HG03432 (cell line): ENCODE data around the gene NCOA7.
"Not testable (repeated sequence)": the region's sequence is repeated elsewhere in the genome, so short reads cannot be mapped to it uniquely, and the experiment has no call there.

Experiments used
- ATAC-seq: cut with Tn5 transposase; IDR thresholded peaks from one replicate; pipeline ENCODE4 v1.9.1; 2021; ENCODE audit warnings: mild to moderate bottlenecking, moderate library complexity; ENCODE audit not compliant: unreplicated experiment

NCOA7 gene

DNA sequence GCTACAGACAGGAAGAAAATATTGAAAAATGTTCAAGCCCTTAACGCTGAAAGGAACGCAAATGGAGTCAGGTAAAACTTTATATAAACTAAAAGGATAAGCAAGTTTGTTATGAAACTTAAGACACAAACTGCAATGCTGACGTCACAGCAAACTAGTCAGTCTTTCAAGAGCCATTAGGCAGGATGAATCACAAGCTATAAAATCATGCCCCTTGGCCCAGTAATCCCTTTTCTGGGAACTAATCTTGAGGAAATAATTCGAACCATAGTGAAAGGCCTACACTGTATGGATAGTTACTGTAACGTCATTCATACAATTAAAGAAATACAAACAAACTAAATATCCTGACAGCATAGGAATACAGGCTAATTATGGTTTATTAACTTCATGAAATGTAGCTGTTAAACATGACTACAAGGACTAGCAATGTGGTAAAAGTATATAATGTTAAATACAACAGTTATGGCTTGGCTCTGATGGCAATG, 123.1 kb downstream of the NCOA7 start:
- no peak for ATAC-seq

DNA sequence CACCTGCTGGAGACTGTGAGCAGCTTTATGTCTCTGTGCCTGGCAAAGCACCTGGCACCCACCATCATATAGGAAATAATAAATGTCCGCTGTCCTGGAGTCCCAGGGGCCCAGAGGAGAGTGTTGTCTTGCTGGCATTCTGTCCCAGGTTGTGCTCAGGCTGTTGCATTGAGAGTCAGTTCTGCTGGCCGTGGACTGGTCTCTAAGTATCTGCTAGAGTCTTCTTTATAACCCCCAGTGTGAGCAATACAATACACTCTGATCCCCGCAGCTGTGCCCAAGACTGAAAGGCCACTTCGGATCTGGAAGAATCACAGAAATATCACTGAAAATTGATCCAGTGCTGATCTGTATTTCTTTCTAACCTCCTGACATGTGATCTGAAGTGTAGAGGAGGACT, 127.5 kb downstream of the NCOA7 start:
- ATAC-seq: no peak

DNA sequence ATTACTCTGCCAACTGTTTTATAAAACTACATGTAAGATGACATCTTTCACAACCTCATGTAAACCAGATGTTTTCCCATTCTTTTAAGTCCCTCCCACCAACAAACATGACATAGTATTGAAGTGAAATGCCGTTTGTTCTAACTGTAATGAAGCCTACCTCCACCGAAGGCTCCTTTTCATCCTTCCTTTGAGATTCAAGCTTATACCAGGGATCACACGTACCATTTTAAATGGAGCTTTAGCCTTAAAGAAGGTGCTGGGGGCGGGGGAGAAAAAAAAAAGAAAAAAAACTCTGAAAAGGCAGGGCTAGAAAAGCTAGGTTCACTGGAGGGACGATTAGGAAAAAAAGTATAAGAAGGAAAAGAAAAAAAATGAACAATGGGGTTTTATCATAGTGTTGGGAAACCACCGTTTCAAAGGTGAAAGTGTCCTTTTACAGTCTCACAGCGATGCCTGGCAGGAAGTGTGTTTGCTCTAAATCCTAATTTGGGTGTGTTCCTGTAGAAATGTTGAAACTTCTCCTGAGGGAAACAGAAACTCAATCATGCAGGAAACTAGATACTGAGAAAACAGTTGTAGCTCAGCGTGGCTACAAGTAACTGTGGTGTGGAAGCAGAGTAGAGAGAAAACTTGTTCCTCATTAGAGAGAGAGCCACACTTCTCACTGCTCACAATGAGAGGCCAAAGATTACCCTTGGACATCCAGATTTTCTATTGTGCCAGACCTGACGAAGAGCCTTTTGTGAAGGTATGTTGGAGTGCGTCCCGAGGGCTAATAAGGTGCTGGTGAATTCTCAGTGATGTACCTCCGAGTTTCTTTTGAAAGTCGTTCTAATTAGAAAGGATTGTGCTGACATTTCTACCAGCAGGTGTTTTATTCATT, 128.2 kb downstream of the NCOA7 start:
- ATAC-seq: peak; percentile 97

DNA sequence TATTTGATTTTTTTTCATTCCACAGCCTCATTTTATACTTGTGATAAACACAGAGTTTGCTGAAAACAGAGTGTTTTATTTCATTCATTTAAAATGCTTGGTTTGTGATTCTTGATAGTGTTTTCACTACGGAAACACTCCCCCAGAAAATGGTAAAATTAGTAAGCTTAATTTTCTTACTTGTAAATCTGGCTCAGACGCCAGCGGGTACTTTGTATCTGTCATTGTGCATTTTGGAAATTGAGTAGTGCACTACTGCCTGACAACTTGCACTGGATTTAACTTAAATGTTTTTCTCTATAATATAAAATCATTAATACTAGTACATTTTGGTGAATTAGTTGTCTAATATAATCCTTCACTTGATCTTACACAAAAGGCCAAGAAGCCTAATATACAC, 128.9 kb downstream of the NCOA7 start:
- ATAC-seq: peak; percentile 17

DNA sequence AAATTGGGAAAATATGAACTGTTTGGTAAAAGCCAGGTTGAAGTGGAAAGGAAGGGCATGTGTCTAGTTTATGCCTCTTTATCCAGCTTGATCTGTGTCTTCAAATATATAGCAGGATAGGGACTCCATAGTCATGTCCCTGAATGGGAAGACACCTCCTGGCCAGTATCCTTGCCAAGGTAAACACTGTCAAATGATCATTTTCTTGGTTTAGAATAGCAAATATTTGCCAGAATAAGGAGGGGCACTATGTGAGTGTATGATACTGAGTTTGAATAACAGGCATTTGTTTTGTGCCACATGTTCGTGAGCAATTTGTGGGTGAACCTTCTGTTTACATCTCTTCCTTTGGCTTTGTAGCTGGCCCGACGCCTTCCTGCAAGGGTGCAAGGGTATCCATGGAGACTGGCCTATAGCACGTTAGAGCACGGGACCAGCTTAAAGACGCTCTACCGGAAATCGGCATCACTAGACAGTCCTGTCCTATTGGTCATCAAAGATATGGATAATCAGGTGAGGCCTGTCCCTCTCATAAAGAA, 131.6 kb downstream of the NCOA7 start:
- ATAC-seq: no peak

DNA sequence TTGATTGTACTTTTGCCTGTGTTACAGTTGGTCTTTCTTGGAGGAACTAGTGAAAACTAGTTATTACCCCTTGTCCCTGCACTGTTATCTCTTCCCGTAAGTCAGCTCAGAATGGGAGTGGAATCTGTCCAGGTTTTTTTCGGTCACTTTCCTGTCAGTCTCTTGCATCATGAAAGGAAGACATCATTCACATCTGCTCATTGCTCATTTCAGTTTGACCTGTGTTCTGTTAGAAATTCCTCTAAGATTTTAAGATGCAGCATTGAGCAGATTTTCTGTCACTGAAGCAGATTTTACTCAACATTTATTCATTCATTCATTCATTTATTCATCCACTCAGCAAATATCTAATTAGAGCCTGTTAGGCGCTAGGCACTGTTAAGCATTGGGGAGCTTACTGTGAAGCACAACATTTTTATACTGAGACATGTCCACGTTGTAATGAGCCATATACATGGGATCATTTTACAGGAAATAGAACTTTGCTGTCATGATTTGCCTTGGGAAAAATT, 132.7 kb downstream of the NCOA7 start:
- no peak for ATAC-seq

DNA sequence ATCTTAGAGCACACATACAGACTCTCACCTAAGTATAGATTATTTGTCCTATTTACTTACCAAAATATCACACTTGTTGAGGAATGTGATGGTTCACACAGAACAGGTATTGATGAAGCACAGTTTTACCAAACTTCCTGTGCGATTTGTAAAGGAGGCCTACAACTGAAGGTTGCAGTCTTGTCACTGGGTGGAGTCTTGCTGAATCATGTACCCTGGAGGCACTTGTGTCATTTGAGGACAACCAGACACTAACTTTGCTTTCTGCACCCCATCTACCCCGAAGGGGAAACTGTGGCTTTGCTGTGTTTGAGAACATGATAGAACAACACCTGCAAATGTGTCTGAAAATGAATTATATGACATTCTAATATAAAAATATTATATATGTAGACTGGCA, 133.4 kb downstream of the NCOA7 start:
- no peak for ATAC-seq

DNA sequence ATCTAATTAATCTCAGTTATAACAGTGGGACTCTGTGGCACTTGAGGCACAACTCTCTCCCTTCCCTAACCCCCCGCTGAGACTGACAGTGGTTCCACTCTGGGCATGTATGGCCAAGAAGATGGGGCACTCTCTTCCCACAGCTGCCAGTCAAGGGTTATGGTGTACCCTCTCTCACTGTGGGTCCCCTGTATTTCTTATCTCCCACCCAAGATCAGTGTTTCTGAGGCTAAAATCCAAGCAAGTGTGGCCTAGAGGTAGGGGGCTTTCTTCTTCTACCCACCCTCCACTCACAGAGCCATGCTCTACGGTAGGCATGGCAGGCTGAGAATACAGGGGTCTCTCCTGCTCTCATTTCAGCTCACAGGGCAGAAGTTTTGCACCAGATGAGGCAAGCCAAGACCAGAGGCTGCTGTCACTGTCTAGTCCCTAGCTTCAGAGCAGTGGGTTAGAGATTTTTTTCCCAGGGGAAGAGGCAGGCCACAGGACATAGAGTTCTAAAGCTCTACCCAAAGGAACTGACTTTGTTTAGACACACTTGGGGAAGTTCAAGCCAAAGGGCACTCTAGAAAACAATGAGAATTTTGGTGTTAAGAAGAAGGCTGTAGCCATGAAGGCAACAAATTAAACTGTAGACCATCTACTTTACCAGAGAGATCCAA, 134.1 kb downstream of the NCOA7 start:
- ATAC-seq: no peak

DNA sequence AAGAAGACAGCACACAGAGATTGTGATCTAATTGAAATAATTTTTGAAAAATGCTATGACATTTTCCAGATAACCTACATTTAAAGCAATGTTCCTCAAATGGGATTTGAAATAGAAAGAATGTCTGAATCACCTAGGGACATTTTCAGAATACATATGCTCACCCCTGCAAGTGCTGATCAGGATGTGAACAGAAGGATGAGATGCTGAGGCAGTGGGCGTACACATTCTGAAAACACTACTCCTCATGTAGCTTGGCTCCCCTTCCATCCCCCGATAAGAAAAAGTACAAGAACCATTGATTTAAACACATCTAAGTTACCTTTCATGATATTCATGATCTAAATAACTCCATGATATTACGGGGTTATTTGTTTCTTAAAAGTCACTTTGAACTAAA, 136.0 kb downstream of the NCOA7 start:
- no peak for ATAC-seq

DNA sequence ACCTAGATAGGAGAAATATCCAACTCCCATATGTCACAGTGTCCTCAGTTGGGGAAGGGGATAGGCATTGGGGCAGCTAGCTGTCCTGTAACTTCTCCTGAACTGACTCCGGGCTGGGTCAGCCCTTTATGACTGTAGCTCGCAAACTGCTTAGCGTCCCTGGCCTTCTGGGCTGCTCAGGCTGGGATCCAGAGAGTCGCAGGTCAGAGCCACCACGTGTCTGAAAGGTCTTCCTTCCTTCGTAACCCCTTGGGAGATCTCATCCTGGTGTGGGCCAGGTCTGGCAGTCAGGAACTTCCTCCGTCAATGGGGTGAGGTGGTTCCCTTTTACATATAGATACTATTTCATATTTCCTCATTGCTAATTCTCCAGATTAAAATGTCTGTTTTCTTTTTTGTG, 137.0 kb downstream of the NCOA7 start:
- no peak for ATAC-seq

DNA sequence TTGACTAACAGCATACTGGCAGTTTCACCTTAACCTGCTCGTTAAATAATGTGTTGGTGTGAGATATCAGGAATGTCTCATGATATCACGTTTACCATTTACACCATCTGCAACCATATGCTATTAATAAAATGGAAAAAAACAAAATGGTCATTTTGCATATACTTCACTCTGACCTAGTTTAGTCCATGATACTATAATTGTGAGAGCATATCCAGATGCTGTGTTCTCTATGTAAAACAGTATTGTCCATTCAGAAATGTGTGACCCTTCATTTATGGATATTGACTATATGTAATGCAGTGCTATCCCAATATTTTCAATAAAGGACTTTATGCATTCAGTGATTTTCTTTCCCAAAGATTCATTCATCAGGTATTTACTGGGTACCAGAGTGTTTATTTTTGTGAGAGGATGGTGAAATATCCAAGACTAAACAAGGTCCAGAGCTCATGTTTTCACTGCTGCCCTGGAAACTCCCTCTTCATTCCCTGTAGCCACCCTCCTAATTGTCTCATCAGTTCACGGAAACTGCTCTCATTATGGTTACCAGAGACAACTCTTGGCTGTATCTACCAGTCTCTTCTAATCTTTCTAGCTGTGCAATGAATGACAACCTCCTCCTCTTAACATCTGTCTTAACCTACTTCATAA, 140.1 kb downstream of the NCOA7 start:
- no peak for ATAC-seq

DNA sequence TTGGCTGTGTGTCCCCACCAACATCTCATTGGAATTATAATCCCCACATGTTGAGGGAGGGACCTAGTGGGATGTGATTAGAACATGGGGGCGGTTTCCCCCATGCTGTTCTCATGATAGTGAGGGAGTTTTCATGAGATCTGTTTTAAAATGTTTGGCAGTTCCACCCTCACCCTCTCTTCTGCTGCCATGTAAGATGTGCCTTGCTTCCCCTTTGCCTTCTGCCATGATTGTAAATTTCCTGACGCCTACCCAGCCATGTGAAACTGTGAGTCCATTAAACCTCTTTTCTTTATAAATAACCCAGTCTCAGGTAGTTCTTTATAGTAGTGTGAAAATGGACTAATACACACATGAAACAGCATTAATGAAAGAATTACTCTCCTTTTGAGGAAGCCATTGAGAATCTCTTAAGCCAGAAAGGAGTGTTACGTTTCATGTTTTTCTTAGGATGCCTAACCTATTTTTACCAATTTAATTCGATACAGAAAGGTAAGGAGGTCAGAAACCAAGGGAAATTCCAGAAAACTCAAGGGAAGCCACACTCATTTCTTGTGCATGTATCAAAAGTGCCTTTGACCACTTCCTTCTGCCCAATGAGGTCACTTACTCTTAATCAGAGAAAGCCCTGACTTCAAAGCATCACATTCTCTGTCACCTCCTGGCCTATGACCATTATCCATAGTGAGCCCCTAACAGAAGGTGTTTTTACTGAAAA, 141.1 kb downstream of the NCOA7 start:
- peak; percentile 95 for ATAC-seq

DNA sequence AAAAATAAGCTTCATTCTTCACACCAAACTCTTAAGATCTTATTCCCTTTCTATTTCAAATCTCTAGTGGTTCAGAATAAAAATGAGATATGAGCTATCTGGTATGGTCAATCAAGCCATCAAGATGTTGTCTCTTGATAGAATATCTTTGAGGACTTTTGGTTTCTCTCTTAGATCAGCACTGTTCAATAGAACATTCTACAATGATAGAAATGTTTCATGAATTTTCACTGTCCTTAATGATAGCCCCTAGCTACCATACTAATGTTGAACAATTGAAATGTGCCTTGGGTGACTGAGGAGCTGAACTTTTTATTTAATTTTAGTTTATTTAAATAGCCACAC, 141.7 kb downstream of the NCOA7 start:
- peak; percentile 20 for ATAC-seq

DNA sequence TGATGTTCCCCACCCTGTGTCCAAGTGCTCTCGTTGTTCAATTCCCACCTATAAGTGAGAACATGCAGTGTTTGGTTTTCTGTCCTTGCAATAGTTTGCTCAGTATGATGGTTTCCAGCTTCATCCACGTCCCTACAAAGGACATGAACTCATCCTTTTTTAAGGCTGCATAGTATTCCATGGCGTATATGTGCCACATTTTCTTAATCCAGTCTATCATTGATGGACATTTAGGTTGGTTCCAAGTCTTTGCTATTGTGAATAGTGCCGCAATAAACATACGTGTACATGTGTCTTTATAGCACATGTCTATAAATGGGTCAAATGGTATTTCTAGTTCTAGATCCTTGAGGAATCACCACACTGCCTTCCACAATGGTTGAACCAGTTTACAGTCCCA, 144.8 kb downstream of the NCOA7 start:
- not testable (repeated sequence) for ATAC-seq

DNA sequence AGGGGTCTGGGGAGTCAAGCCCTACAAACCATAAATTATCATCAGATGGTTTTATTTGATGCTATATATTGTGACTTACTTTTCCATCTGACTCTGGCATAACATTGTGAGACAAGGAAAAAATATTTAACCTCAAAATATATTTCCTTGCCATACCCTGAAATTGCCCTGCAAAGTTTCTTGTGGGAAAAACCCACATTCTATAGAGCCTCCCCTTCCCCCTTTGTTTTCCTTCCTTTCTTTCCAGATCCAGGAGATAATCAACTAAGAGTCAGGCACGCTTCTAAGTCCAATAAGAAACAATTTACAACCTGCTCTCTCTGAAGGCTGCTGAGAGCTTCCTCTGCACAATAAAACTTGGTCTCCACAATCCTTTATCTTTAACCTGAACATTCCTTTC, 148.3 kb downstream of the NCOA7 start:
- no peak for ATAC-seq

DNA sequence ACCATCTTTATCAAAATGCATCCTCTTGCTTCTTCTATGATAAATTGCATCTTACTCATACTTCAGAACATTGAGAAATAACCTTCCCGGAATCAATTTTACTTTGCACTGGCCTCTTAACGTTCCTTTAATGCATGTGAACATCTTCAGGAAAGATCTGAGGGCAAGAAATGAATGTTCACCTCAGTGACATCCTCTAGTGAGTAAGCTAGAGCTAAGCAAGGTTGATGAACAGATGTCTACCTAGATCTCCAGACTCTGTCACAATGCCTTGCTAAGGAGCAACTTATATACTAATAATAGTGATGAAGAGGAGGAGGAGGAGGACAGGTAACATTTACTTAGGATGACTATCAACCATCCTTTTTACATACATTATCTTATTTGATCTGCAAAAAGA, 149.0 kb downstream of the NCOA7 start:
- ATAC-seq: no peak

DNA sequence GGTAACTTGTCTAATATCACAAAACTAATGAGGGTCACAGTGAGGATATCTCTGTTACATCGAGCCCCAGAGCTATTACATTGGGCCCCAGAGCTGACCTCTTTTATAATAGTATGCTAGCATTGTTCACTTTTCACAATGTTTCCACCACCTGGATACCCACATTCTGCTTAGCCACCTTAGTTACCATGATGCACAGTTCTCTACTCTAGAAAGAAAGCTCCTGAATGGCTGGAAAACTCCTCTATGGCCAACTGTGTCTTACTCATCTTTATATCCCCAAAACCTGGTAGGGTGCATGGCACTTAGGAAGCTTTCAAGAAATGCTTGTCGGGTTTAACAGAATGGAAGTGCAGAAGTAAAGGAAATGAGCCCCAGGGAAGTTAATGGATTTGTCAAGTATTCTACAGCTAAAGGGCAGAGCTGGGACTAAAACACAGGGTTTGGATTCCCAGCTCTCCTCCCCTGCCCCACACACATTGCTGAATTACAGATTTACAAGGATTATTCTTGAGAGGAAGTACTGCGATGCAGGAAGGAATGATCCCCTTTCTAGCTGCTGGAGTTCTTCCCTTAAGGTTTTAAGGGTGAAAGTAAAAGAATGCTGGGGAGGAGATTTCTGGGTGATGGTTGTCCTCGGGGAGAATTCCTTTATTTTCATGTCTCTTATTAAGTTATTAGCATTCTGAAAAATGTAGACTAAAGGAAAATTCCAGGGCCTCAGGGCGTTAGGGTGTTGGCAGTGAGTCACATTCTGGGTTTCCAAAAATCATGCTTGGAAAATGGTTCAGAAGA, 149.7 kb downstream of the NCOA7 start:
- no peak for ATAC-seq

DNA sequence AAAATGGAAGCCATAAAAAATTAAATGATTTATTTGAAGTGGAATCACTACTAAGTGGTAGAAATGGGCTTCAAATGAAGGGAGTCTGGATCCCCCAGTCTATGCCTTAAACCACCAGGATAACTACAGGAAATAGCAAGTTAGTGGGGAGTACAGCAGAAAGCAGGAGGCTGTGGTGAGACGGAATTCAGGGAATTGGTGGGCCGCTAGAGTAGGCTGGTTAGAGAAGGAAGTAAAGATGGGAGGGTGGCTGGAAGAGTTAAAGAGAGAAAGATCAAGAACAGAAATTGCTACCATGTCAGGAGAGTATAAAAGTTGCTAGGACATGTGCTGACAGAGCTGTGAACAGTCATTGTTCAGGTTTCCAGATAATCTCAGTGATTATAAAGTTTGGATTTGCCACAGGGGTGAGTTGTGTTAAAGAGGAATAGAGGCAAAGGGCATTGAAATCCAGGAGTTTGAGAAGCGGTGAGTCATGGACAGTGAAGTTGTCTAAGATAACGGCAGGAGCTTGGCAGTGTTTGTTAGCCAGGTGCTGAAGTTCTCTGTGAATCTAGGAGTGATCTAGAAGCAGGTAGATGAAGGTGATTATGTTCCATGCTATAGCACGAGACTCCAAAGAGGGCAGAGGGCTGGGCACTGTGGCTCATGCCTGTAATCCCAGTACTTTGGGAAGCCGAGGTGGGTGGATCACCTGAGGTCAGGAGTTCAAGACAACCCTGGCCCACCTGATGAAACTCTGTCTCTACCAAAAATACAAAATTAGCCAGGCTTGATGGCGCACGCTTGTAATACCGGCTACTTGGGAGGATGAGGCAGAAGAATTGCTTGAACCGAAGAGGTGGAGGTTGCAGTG, 152.1 kb downstream of the NCOA7 start:
- no peak for ATAC-seq
